ENCODE results near the gene DGKQ. TPM values are rescaled to one million over a fixed set of nuclear protein-coding genes. Genes with fewer than 3 reads are reported as not detected.

DGKQ gene
- total RNA-seq, 1 donor from 2014 or later = 26.2 TPM

- Mint-ChIP-seq H3K36me3 (ENCODE audit: unreplicated experiment) (no peaks in the 10 kb centered on the region), H3K4me1 (ENCODE audit: low read depth, unreplicated experiment) (peaks cover 8% of the 10 kb centered on the region), H3K27me3 (ENCODE audit: unreplicated experiment) (peaks cover 4% of the 10 kb centered on the region), H3K9me3 (ENCODE audit: unreplicated experiment) (peaks cover 1% of the 10 kb centered on the region), H3K4me3 (ENCODE audit: unreplicated experiment) (no peak overlapping the region), H3K27ac (ENCODE audit: unreplicated experiment) (peak overlapping the region; percentile 62)
- TF ChIP-seq CTCF (IDR thresholded peaks at IDR 0.05; ENCODE audit: partially characterized antibody, unreplicated experiment) = no peak
- peak; percentile 83 for DNase-seq
Observed at GRCh38 chr4:988726-989721, 15.7 kb upstream of the DGKQ start.

DNA sequence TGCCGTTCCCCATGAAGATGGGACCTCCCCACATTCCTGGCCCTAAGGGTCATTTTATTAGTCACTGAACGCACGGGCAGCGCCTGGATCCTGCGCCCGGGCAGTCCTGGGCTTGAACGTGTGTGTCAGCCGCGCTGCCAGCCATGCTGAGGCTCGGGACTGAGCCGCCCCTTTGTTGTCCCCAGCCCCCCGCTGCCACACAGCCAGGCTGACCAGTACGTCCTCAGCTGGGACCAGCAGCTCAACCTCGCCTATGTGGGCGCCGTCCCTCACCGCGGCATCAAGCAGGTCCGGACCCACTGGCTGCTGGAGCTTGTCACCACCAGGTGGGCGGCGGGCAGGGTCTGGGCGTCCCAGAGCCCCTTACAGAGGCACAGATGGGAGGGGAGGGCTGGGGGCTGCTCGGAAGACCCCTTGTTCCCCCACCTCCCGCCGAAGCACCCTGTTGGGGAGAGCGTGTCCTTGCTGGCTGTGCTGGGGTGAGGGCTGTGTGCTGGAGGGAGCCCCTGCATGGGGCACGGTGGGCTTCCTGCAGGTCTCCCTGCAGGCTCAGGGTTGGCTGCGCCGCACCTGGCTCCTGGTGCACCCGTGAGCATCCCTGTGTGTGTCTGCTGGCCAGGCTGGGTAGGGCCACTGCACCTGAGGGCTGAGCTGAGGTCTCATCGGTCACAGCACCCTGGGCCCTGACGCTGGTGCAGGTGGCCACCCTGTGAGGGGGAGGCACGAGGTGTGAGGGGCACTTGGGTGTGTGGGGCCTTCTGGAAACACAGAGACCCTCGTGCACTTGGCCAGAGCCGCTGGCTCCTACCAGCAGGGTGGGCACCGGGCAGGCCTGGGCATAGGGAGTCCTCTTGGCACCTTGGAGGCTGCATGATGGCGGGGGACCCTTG is 14.5 kb upstream of the DGKQ start:
- TF ChIP-seq CTCF (IDR thresholded peaks at IDR 0.05; ENCODE audit: partially characterized antibody, unreplicated experiment) = no peak

DNA sequence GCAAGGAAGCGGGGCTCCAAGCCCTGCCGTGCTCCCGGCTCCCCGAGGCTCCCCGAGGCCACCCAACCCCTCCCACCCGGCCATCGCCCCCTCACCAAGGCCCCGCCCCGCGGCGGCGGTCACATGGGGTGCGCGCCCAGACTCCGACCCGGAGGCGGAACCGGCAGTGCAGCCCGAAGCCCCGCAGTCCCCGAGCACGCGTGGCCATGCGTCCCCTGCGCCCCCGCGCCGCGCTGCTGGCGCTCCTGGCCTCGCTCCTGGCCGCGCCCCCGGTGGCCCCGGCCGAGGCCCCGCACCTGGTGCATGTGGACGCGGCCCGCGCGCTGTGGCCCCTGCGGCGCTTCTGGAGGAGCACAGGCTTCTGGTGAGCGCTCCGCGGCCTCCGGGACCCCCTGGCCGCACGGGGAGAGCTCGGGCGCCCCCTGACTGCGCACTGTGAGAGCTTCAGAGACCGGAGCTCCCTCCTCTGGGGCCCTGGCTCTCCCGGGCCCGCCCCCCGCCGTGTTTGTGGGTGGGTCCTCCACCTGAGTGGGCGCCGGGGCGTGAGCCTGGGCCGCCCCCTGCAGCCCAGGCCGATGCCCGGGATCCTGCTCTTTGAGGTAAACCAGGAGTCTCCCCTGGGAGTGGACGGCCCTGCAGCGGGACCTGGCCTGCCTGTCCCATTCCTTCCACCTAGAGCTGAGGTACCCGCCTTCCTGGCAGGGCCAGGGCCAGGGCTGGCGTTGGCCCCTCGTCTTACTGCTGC is 13.7 kb upstream of the DGKQ start, which contains the start of gene IDUA:
Gene IDUA (plus strand): TSS at position 166 of the 745 bp plus-strand sequence. CDS start 41 bp downstream, at position 207.
- Mint-ChIP-seq H3K27me3 (ENCODE audit: unreplicated experiment) (peaks cover 5% of the 10 kb centered on the region), H3K27ac (ENCODE audit: unreplicated experiment) (peak within 1 kb of the TSS; percentile 48), H3K9me3 (ENCODE audit: unreplicated experiment) (peaks cover 1% of the 10 kb centered on the region), H3K4me1 (ENCODE audit: low read depth, unreplicated experiment) (peaks cover 20% of the 10 kb centered on the region), H3K4me3 (ENCODE audit: unreplicated experiment) (peak within 1 kb of the TSS; percentile 92), H3K36me3 (ENCODE audit: unreplicated experiment) (no peaks in the 10 kb centered on the region)
- DNase-seq = peak; percentile 76
- TF ChIP-seq CTCF (IDR thresholded peaks at IDR 0.05; ENCODE audit: partially characterized antibody, unreplicated experiment) = no peak

More for the DNA sequence above, 14.5 kb upstream of the DGKQ start:
- H3K27me3 Mint-ChIP-seq (ENCODE audit: unreplicated experiment) = peaks cover 2% of the 10 kb centered on the region
- H3K27ac Mint-ChIP-seq (ENCODE audit: unreplicated experiment) = peak overlapping the region; percentile 8
- H3K4me3 Mint-ChIP-seq (ENCODE audit: unreplicated experiment) = peak overlapping the region; percentile 74
- DNase-seq = peak; percentile 18
- H3K9me3 Mint-ChIP-seq (ENCODE audit: unreplicated experiment) = peaks cover 1% of the 10 kb centered on the region
- H3K36me3 Mint-ChIP-seq (ENCODE audit: unreplicated experiment) = no peaks in the 10 kb centered on the region
- peaks cover 17% of the 10 kb centered on the region for H3K4me1 Mint-ChIP-seq (ENCODE audit: low read depth, unreplicated experiment)

GRCh38 chr4:986428-986878 is 13.1 kb upstream of the DGKQ start:
- DNase-seq = no peak
- TF ChIP-seq CTCF (IDR thresholded peaks at IDR 0.05; ENCODE audit: partially characterized antibody, unreplicated experiment) = no peak
- peak overlapping the region; percentile 92 for H3K4me3 Mint-ChIP-seq (ENCODE audit: unreplicated experiment)
- peak overlapping the region; percentile 48 for H3K27ac Mint-ChIP-seq (ENCODE audit: unreplicated experiment)
- H3K4me1 Mint-ChIP-seq (ENCODE audit: low read depth, unreplicated experiment) = peaks cover 20% of the 10 kb centered on the region
- no peaks in the 10 kb centered on the region for H3K36me3 Mint-ChIP-seq (ENCODE audit: unreplicated experiment)
- peaks cover 5% of the 10 kb centered on the region for H3K27me3 Mint-ChIP-seq (ENCODE audit: unreplicated experiment)
- peaks cover 1% of the 10 kb centered on the region for H3K9me3 Mint-ChIP-seq (ENCODE audit: unreplicated experiment)

Measured in glutamatergic neuron (in vitro differentiated cells).